Ovary (tissue), 10 donors: ENCODE measurements around the gene POM121L12. TPM values are rescaled to one million over a fixed set of nuclear protein-coding genes. Genes with fewer than 3 reads are reported as not detected.

Experiments used
- DNase-seq, 5 donors: peaks; one replicate each; pipeline ENCODE4 v3.0.0-alpha.2; 2019 to 2020
- H3K27ac ChIP-seq, 2 donors: fragments of 200-600 bp; one replicate each; pipeline versions ENCODE4 v1.5.1 to v1.8.0; 2019 to 2022
- H3K27me3 ChIP-seq: fragments of 200-600 bp; one replicate; pipeline ENCODE4 v1.8.0; 2022
- H3K36me3 ChIP-seq: fragments of 200-600 bp; sonication (generic); one replicate; pipeline ENCODE4 v1.5.1; 2019
- H3K4me1 ChIP-seq: one replicate; pipeline ENCODE4 v1.8.1; 2013; ENCODE audit warnings: mild to moderate bottlenecking, moderate library complexity; ENCODE audit not compliant: insufficient read depth
- H3K4me3 ChIP-seq: fragments of 200-600 bp; sonication (generic); one replicate; pipeline ENCODE4 v1.5.1; 2017
- H3K9me3 ChIP-seq, 2 donors: fragments of 200-600 bp in 1 of 2; sonication (generic) in 1 of 2; one replicate each; pipeline versions ENCODE4 v1.5.1 to v1.8.1; 2013 to 2019; ENCODE audit warnings: mild to moderate bottlenecking in 1 of 2, moderate library complexity in 1 of 2
- EP300 ChIP-seq: sonication (generic); formaldehyde crosslinking; IDR thresholded peaks from one replicate; pipeline ENCODE4 v1.6.1; 2017; ENCODE audit warnings: antibody characterized with exemption
- POLR2A ChIP-seq: fragments of 450-650 bp; IDR thresholded peaks from one replicate; pipeline ENCODE4 v1.6.1; 2017; ENCODE audit warnings: antibody characterized with exemption, mild to moderate bottlenecking, moderate library complexity
- WGBS, 3 donors: extraction: QIAGEN DNeasy Blood & Tissue Kit in 1 of 3; methylation state at CpG; one replicate each; pipeline versions ENCODE4 v1.1.5 to v1.1.7; 2013 to 2017; 5-methylcytosine and 5-hydroxymethylcytosine counted together
- intact Hi-C, 4 donors: fragments of 100-400 bp; cut with DNase I; formaldehyde crosslinking; loops; one replicate each; pipeline versions ENCODE4 v1.11.0 to v1.15.1; 2022 to 2023
- long read RNA-seq, 3 donors: library from polyadenylated mRNA in 2 of 3; unstranded in 2 of 3; transcript quantifications; one replicate each; pipeline ENCODE4 v2.0.0 and lab custom pipeline, GENCODE V29; 2021 to 2026
- polyA plus RNA-seq, 2 donors: library from polyadenylated mRNA; stranded (reverse); fragments of 200-250 nt in 1 of 2; fragments of 350-450 nt in 1 of 2; fragmentation: Illumina TruSeq in 1 of 2; extraction: RNeasy Lipid Tissue Mini Kit (QIAGEN cat#74804) in 1 of 2; gene quantifications; one replicate each; pipeline ENCODE4 v1.2.3, GENCODE V29; 2013 to 2014
- total RNA-seq, 7 donors: library from RNA; depleted of rRNA in 2 of 7; stranded (reverse); fragments of >200 nt in 2 of 7; fragmentation: NEBNext Ultra II Directional in 3 of 7; extraction: Animal tissue kit (Norgen Biotek cat#: 25700) in 3 of 7; gene quantifications; one replicate each; pipeline versions ENCODE4 v1.1.0 to v1.2.4, GENCODE V29; 2016 to 2023
- TF ChIP-seq, protein P1 (sequence below), 3 donors: fragments of 450-650 bp in 2 of 3; fragments of 200-600 bp in 1 of 3; IDR thresholded peaks; one replicate each; pipeline versions ENCODE4 v1.5.1 to v1.8.0; 2016 to 2022; ENCODE audit warnings: antibody characterized with exemption in 3 of 3, mild to moderate bottlenecking in 1 of 3
- donor health status: DM: no; HTN: no; CAD: no; lungs with moderate emphysema.
- donor health status: DM: no; HTN: no; CAD: no.
- donor health status: Bipolar disorder and iron deficiency.
- donor health status: DM: yes; HTN: yes; CAD: no.
- donor health status: DM: no; HTN: no; CAD: no.
- donor health status: DM: yes; HTN: yes; CAD: no.

POM121L12 gene
- total RNA-seq (not detected), polyA plus RNA-seq (not detected)
- long read RNA-seq, donor 1, result 0 reads
- long read RNA-seq, donor 2, result 0 reads
- long read RNA-seq, donor 3, result 0 reads

DNA sequence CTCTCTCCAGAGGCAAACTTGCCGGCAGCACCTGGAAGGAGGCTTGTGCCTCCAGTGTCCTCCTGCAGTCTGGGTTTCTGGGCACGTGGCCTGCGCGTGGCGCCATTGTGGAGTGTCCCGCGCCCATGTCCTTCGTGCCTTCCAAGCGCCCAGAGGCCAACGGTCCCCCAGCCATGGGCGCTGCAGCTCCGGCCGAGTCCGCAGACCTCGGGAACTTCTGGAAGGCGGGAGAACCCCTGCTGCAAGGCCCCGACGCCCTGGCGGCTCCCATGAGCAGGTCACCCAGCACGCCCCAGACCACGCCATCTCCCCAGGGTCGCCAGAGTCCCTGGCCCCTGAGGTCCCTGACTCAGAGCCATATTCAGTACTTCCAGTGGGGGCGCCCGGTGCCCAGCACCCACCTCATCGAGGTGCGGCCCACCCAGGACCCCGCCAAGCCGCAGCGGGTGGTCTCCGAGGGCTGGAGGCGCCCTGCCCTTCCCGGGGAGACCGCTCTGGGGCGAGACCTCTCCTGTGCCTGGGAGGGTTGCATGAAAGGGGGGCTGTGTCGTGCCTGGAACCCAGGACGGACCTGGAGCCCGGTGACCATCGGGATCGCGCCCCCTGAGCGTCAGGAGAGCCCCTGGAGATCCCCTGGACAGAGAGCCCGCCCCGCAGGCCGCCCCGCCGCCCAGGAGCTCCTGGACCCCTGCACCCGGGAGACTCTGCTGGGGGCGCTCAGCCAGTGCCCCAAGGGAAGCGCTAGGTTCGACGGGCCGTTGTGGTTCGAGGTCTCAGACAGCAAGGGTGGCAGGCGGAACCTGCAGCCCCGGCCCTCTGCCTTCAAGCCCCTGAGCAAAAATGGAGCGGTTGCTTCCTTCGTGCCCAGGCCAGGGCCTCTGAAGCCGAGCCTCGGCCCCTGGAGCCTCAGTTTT is at the start of gene POM121L12:
Gene POM121L12 (plus strand): TSS at position 135 of the 914 bp plus-strand sequence. CDS start 39 bp downstream, at position 174.
- Histone ChIP-seq H3K9me3 (no peaks in the 10 kb centered on the region), H3K4me1 (peaks cover 3% of the 10 kb centered on the region), H3K4me3 (no peak within 1 kb of the TSS), H3K27ac (no peak within 1 kb of the TSS), H3K36me3 (no peaks in the 10 kb centered on the region), H3K27me3 (no peaks in the 10 kb centered on the region)
- no peak for DNase-seq
- 94 to 96% (median 95%) methylated on average over 50 to 59 of the region's 59 CpGs for WGBS, 3 donors
- intact Hi-C loops, result no loop called here
- TF ChIP-seq EP300 (no peak), POLR2A (no peak)
- TF ChIP-seq, protein P1, sequence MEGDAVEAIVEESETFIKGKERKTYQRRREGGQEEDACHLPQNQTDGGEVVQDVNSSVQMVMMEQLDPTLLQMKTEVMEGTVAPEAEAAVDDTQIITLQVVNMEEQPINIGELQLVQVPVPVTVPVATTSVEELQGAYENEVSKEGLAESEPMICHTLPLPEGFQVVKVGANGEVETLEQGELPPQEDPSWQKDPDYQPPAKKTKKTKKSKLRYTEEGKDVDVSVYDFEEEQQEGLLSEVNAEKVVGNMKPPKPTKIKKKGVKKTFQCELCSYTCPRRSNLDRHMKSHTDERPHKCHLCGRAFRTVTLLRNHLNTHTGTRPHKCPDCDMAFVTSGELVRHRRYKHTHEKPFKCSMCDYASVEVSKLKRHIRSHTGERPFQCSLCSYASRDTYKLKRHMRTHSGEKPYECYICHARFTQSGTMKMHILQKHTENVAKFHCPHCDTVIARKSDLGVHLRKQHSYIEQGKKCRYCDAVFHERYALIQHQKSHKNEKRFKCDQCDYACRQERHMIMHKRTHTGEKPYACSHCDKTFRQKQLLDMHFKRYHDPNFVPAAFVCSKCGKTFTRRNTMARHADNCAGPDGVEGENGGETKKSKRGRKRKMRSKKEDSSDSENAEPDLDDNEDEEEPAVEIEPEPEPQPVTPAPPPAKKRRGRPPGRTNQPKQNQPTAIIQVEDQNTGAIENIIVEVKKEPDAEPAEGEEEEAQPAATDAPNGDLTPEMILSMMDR (IDR thresholded peaks at IDR 0.05), result no peak

DNA sequence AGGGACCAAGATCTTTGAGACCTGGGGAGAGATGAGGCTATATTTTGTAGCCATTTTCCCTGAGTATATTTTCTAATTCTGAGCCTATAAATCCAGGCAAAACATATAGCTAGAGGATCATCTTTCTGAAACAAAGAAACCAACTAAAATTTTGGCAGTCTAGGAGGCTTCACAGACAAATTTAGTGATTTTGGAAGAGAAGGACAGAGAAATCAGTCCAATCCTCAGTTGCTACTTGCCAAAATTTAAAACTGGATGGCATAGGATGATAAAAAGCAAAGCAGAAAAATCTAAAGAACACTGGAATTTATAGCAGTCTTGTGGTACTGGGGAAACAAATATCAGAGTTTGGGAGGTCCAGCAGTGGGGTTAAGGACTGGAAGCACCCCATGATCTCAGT is 43.4 kb upstream of the POM121L12 start:
- TF ChIP-seq, protein P1 (IDR thresholded peaks at IDR 0.05), result no peak
- TF ChIP-seq POLR2A (no peak), EP300 (no peak)
- Histone ChIP-seq H3K4me1 (no peaks in the 10 kb centered on the region), H3K36me3 (no peaks in the 10 kb centered on the region), H3K9me3 (no peaks in the 10 kb centered on the region), H3K27ac (no peak overlapping the region), H3K27me3 (no peaks in the 10 kb centered on the region), H3K4me3 (no peak overlapping the region)
- DNase-seq, result no peak
- intact Hi-C loops, result no loop called here

DNA sequence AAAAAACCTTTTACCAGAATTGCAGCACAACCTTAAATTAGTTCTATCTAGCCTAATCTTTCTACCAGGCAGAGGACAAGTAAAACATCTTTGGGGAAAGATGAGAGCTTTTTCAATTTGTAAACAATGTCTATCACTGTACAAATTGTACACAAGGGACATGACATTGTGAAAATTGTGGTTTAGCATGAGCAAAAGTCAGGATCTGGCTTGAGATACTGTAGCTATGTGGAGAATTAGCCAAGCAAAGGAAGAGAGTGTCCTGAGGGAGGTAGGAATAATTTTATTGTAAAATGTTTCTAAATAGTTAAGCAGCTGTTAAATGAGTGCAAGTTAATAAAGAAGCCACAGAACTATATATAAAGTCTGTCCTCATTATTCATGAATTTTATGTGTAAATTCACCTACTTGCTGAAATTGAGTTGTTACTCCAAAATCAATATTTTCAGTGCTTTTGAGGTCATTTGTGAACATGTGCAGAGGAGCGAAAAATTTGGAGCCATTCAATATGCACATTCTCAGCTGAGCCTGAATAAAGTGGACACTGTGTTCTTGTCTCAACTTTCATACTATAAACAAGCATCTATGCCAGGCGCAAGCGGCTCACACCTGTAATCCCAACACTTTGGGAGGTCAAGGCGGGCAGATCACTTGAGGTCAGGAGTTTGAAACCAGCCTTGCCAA is 42.8 kb upstream of the POM121L12 start:
- no peak for DNase-seq
- intact Hi-C loops, result no loop called here
- Histone ChIP-seq H3K4me1 (no peaks in the 10 kb centered on the region), H3K36me3 (no peaks in the 10 kb centered on the region), H3K9me3 (no peaks in the 10 kb centered on the region), H3K27ac (no peak overlapping the region), H3K27me3 (no peaks in the 10 kb centered on the region), H3K4me3 (no peak overlapping the region)
- 81 to 97% (median 94%) methylated on average over 4 of the region's 4 CpGs for WGBS, 3 donors
- TF ChIP-seq, protein P1 (IDR thresholded peaks at IDR 0.05), result no peak
- no peak for TF ChIP-seq EP300
- no peak for TF ChIP-seq POLR2A

DNA sequence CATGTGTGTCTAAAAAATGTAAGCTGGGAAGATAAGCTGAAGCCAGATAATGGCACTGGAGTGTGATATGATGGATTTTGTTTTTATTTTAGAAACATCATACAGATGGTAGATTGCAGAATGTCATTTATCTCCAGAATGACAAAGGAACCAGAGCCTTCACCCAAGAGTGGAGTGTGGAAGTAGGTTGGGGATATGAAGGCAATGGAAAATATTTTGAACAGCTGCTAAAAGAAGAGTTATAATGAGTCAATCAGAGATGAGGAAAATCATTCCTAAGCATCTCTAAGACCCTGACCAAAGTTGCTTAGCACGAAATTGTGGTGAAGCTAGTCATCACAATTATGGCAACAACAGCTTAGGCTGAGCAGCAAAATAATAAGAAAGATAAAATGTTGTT is 39.8 kb upstream of the POM121L12 start:
- H3K9me3 ChIP-seq, result no peaks in the 10 kb centered on the region
- no peak overlapping the region for H3K4me3 ChIP-seq
- H3K36me3 ChIP-seq, result no peaks in the 10 kb centered on the region
- no peak for TF ChIP-seq EP300
- TF ChIP-seq POLR2A, result no peak
- TF ChIP-seq, protein P1 (IDR thresholded peaks at IDR 0.05), result no peak
- no peaks in the 10 kb centered on the region for H3K4me1 ChIP-seq
- WGBS, 3 donors, result 54 to 60% (median 56%) methylated on average over 1 of the region's 1 CpG
- intact Hi-C loops, result no loop called here
- H3K27me3 ChIP-seq, result peaks cover 2% of the 10 kb centered on the region
- H3K27ac ChIP-seq, result no peak overlapping the region
- no peak for DNase-seq
